HG02870 (cell line): ENCODE results near the gene ASTL.
A peak's percentile ranks its signal among the peaks of the same experiment; 100 is the strongest.
"Not testable (repeated sequence)": the region's sequence is repeated elsewhere in the genome, so short reads cannot be mapped to it uniquely, and the experiment has no call there.

Experiments used
- ATAC-seq: cut with Tn5 transposase; IDR thresholded peaks from one replicate; pipeline ENCODE4 v1.9.1; 2021; ENCODE audit warnings: mild to moderate bottlenecking, moderate library complexity; ENCODE audit not compliant: unreplicated experiment

The ASTL gene

GRCh38 chr2:96138179-96139145, at the start of gene ASTL:
ASTL (minus strand) TSS chr2:96138502; CDS start chr2:96138436, 66 bp downstream.
- ATAC-seq, result peak; percentile 34

- no peak for ATAC-seq
Observed at GRCh38 chr2:96186562-96186961, 48.3 kb upstream of the ASTL start.

GRCh38 chr2:96185516-96185915, 47.2 kb upstream of the ASTL start:
- ATAC-seq, result no peak

GRCh38 chr2:96184989-96185388, 46.7 kb upstream of the ASTL start:
- ATAC-seq, result no peak

GRCh38 chr2:96184188-96184587, 45.9 kb upstream of the ASTL start:
- ATAC-seq, result no peak

- ATAC-seq, result no peak
Observed at GRCh38 chr2:96181529-96181928, 43.2 kb upstream of the ASTL start.

- ATAC-seq, result no peak
Observed at GRCh38 chr2:96180521-96180920, 42.2 kb upstream of the ASTL start.

- no peak for ATAC-seq
Observed at GRCh38 chr2:96180002-96180401, 41.7 kb upstream of the ASTL start.

GRCh38 chr2:96176661-96177060, 38.4 kb upstream of the ASTL start:
- ATAC-seq, result no peak

GRCh38 chr2:96175951-96176350, 37.6 kb upstream of the ASTL start:
- no peak for ATAC-seq

- no peak for ATAC-seq
Observed at GRCh38 chr2:96174251-96175144, 36.2 kb upstream of the ASTL start.

- ATAC-seq, result no peak
Observed at GRCh38 chr2:96171831-96172230, 33.5 kb upstream of the ASTL start.

- ATAC-seq, result no peak
Observed at GRCh38 chr2:96170626-96171025, 32.3 kb upstream of the ASTL start.

- no peak for ATAC-seq
Observed at GRCh38 chr2:96169868-96170507, 31.7 kb upstream of the ASTL start.

- no peak for ATAC-seq
Observed at GRCh38 chr2:96167407-96168013, 29.2 kb upstream of the ASTL start.

GRCh38 chr2:96164459-96165184, 26.3 kb upstream of the ASTL start:
- peak; percentile 80 for ATAC-seq

- peak; percentile 53 for ATAC-seq
Observed at GRCh38 chr2:96163768-96164429, 25.6 kb upstream of the ASTL start.

- peak; percentile 1 for ATAC-seq
Observed at GRCh38 chr2:96163415-96163767, 25.1 kb upstream of the ASTL start.

- no peak for ATAC-seq
Observed at GRCh38 chr2:96161898-96162297, 23.6 kb upstream of the ASTL start.

- not testable (repeated sequence) for ATAC-seq
Observed at GRCh38 chr2:96160366-96160765, 22.1 kb upstream of the ASTL start.
